HepG2 (cell line): Measurements from ENCODE around the gene IL4I1. TPM values are rescaled to one million over a fixed set of nuclear protein-coding genes. Genes with fewer than 3 reads are reported as not detected.

Experiments used
- CEBPZ ChIP-seq: IDR thresholded peaks from 2 replicates; pipeline ENCODE4 v1.6.1; 2012; ENCODE audit warnings: low read length, improper control_type of control experiment
- MIER2 ChIP-seq: IDR thresholded peaks from 2 replicates; pipeline ENCODE4 v1.6.1; 2016; ENCODE audit warnings: missing biosample characterization, missing genetic modification reagents
- REST ChIP-seq, 2 experiments: IDR thresholded peaks; 2 replicates each; pipeline ENCODE4 v1.6.1; 2011 to 2012; ENCODE audit warnings: low read length in 2 of 2, borderline replicate concordance in 1 of 2, low read depth in 1 of 2, mild to moderate bottlenecking in 1 of 2, moderate library complexity in 1 of 2
- ZBTB46 ChIP-seq: sonication (generic); formaldehyde crosslinking; IDR thresholded peaks from 2 replicates; pipeline ENCODE4 v1.4.0; 2020; ENCODE audit warnings: mild to moderate bottlenecking, missing genetic modification reagents, borderline replicate concordance
- ZNF318 ChIP-seq: sonication (generic); formaldehyde crosslinking; IDR thresholded peaks from 2 replicates; pipeline ENCODE4 v1.4.0; 2020; ENCODE audit warnings: mild to moderate bottlenecking, missing genetic modification reagents
- ZNF724P ChIP-seq: sonication (generic); formaldehyde crosslinking; IDR thresholded peaks from 2 replicates; pipeline ENCODE4 v1.8.0; 2022; ENCODE audit warnings: missing genetic modification reagents, borderline replicate concordance
- polyA plus RNA-seq, 8 experiments: library from polyadenylated mRNA; depleted of rRNA in 3 of 8; stranded (reverse) in 7 of 8; unstranded in 1 of 8; fragments of >200 nt; fragmentation: Illumina TruSeq in 4 of 8; extraction: Trizol in 4 of 8; gene quantifications; 2 replicates each; pipeline versions ENCODE4 v1.2.1 to v1.2.3, GENCODE V29; 2011 to 2016; ENCODE audit warnings: low read depth in 4 of 8, missing spikeins in 1 of 8, mixed read lengths in 1 of 8; ENCODE audit not compliant: insufficient read depth in 1 of 8
- total RNA-seq, 5 experiments: library from RNA; depleted of rRNA; stranded (reverse); fragments of >200 nt; fragmentation: Illumina TruSeq; extraction: Trizol; gene quantifications; 2 replicates each; pipeline ENCODE4 v1.2.3, GENCODE V29; 2016; ENCODE audit warnings: low read depth in 1 of 5

The IL4I1 gene
- total and polyA plus RNA-seq, 2 of the 13 experiments (the other 11 are each of a cell fraction or from before 2014, with no cell fraction given), result not detected

- TF ChIP-seq ZNF318 (CRISPR knock-in tag), result peak; percentile 72; the same call in 1 of the 2 replicates
- TF ChIP-seq ZBTB46 (CRISPR knock-in tag), result peak; percentile 81; the same call in 1 of the 2 replicates
- TF ChIP-seq REST (IDR thresholded peaks at IDR 0.05; ENCODE audit: borderline replicate concordance in 1 of 2, low read depth in 1 of 2, low read length in 2 of 2), result no peak; a peak in 1 of 4 replicates
- no peak for TF ChIP-seq CEBPZ
- no peak; the same call in 1 of the 2 replicates for TF ChIP-seq ZNF724P (CRISPR knock-in tag)
- no peak for TF ChIP-seq MIER2 (CRISPR knock-in tag)
These were observed 29.5 kb downstream of the IL4I1 start, which contains the start of gene PNKP (continued) for GRCh38 chr19:49866933-49867782.
